Loucy (cell line): Measurements from ENCODE around the gene NEXN.

Experiments
- EZH2phosphoT487 ChIP-seq: fragments of 200-600 bp; IDR thresholded peaks from 2 replicates; pipeline ENCODE4 v1.6.1; 2018; ENCODE audit warnings: antibody characterized with exemption, mild to moderate bottlenecking, moderate library complexity, borderline replicate concordance
- TF ChIP-seq, protein P1 (sequence below): fragments of 200-600 bp; sonication (generic); conservative IDR thresholded peaks from 2 replicates; pipeline ENCODE4 v1.5.1; 2014; ENCODE audit warnings: mild to moderate bottlenecking, antibody characterized with exemption, low read length

DNA sequence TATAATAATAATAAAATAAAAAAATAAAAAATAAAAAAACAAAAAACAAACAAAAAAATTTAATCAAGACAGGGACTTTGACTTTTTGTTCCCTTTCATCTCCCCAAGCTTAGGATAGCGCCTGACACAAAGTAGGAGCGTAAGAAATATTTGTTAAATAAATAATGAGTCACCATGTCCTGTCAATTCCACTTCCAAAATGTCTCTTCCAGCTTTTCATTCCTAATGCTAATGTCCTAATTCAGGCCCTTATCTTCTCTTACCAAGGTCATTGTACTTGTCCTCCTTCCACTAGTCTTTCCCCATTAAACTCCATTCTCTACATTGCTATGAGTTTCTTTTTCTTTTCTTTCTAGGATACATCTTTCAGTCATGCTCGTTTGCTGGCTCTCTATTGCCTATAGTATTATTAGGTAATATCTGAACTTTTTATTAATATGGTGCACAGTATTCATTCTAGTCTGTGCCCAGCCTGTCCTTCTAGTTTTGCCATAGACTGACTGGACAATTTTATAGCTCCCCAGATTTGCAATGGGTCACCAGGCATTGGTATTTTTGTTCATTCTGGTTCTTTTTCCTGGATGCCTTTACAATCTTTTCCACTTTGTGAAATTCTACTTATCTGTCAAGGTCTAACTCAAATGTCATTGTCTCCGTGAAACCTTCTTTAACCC is 11.4 kb downstream of the NEXN start:
- TF ChIP-seq, protein P1, sequence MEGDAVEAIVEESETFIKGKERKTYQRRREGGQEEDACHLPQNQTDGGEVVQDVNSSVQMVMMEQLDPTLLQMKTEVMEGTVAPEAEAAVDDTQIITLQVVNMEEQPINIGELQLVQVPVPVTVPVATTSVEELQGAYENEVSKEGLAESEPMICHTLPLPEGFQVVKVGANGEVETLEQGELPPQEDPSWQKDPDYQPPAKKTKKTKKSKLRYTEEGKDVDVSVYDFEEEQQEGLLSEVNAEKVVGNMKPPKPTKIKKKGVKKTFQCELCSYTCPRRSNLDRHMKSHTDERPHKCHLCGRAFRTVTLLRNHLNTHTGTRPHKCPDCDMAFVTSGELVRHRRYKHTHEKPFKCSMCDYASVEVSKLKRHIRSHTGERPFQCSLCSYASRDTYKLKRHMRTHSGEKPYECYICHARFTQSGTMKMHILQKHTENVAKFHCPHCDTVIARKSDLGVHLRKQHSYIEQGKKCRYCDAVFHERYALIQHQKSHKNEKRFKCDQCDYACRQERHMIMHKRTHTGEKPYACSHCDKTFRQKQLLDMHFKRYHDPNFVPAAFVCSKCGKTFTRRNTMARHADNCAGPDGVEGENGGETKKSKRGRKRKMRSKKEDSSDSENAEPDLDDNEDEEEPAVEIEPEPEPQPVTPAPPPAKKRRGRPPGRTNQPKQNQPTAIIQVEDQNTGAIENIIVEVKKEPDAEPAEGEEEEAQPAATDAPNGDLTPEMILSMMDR: no peak
- TF ChIP-seq EZH2phosphoT487: no peak
